PFSK-1 (cell line): ENCODE results near the gene SEC24D.

ENCODE experiments used
- FOXP2 ChIP-seq: optimal IDR thresholded peaks from 2 replicates; pipeline ENCODE3; 2011; ENCODE audit warnings: borderline replicate concordance, control low read depth, inconsistent platforms; ENCODE audit not compliant: insufficient read depth; ENCODE audit errors: extremely low read length, extremely low read depth
- POLR2AphosphoS5 ChIP-seq: IDR thresholded peaks from 2 replicates; pipeline ENCODE4 v1.6.1; 2012; ENCODE audit warnings: low read depth, mild to moderate bottlenecking, control low read depth, low read length, moderate library complexity
- SIN3A ChIP-seq: IDR thresholded peaks from 2 replicates; pipeline ENCODE4 v1.6.1; 2012; ENCODE audit warnings: mild to moderate bottlenecking, low read length, moderate library complexity, borderline replicate concordance; ENCODE audit not compliant: insufficient read depth
- TAF1 ChIP-seq: IDR thresholded peaks from 2 replicates; pipeline ENCODE4 v1.6.1; 2012; ENCODE audit warnings: low read length, control low read depth, borderline replicate concordance; ENCODE audit not compliant: insufficient read depth
- TF ChIP-seq, protein P1 (sequence below), 2 experiments: IDR thresholded peaks; 2 replicates each; pipeline versions ENCODE4 v1.6.1 to v1.8.0; 2011 to 2012; ENCODE audit warnings: low read depth in 2 of 2, low read length in 2 of 2, control low read depth in 1 of 2, inconsistent platforms in 1 of 2, mild to moderate bottlenecking in 1 of 2, moderate library complexity in 1 of 2; ENCODE audit not compliant: insufficient read depth in 1 of 2

Gene SEC24D

DNA sequence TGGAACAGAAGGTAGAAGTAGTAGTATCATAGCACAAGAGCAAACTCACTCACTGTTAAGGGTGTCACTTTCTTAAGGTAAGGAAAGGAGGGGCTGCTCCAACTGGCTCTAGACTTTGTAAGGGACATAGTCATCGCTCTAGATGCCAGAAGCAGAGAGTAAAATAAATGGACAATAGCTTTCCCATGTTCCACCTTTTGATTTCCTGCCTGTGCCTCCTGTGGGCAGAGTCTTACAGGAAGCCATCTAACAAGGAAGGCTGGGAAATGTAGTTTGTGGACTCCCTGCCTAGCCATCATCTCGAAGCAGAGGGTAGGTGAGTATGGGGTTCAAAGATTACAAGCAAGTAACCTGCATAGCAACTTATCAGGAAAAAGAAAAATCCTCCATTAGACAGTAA is 152.4 kb downstream of the SEC24D start:
- TF ChIP-seq SIN3A (no peak), POLR2AphosphoS5 (no peak), TAF1 (no peak), FOXP2 (no peak)
- TF ChIP-seq, protein P1, sequence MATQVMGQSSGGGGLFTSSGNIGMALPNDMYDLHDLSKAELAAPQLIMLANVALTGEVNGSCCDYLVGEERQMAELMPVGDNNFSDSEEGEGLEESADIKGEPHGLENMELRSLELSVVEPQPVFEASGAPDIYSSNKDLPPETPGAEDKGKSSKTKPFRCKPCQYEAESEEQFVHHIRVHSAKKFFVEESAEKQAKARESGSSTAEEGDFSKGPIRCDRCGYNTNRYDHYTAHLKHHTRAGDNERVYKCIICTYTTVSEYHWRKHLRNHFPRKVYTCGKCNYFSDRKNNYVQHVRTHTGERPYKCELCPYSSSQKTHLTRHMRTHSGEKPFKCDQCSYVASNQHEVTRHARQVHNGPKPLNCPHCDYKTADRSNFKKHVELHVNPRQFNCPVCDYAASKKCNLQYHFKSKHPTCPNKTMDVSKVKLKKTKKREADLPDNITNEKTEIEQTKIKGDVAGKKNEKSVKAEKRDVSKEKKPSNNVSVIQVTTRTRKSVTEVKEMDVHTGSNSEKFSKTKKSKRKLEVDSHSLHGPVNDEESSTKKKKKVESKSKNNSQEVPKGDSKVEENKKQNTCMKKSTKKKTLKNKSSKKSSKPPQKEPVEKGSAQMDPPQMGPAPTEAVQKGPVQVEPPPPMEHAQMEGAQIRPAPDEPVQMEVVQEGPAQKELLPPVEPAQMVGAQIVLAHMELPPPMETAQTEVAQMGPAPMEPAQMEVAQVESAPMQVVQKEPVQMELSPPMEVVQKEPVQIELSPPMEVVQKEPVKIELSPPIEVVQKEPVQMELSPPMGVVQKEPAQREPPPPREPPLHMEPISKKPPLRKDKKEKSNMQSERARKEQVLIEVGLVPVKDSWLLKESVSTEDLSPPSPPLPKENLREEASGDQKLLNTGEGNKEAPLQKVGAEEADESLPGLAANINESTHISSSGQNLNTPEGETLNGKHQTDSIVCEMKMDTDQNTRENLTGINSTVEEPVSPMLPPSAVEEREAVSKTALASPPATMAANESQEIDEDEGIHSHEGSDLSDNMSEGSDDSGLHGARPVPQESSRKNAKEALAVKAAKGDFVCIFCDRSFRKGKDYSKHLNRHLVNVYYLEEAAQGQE (IDR thresholded peaks at IDR 0.05; ENCODE audit: insufficient read depth in 1 of 2, low read depth in 2 of 2, low read length in 2 of 2) = no peak

- TF ChIP-seq FOXP2 = no peak
- no peak for TF ChIP-seq SIN3A
- TF ChIP-seq, protein P1 (IDR thresholded peaks at IDR 0.05; ENCODE audit: insufficient read depth in 1 of 2, low read depth in 2 of 2, low read length in 2 of 2) = no peak
- no peak for TF ChIP-seq POLR2AphosphoS5
- no peak for TF ChIP-seq TAF1
Measured at GRCh38 chr4:118682928-118683327, 153.0 kb downstream of the SEC24D start.

DNA sequence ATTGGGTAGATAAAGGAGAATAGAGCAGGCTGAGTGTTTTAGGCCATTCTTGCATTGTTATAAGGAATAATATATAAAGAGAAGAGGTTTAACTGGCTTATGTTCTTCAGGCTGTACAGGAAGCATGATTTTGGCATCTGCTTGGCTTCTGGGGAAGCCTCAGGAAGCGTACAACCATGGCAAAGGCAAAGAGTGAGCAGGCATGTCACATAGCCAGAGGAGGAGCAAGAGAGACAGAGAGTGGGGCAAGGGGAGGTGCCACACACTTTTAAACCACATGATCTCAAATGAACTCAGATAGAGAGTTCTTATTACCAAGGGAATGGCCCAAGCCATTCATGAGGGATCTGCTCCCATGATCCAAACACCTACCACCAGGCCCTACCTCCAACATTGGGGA is 155.1 kb downstream of the SEC24D start:
- no peak for TF ChIP-seq TAF1
- TF ChIP-seq POLR2AphosphoS5 = no peak
- no peak for TF ChIP-seq SIN3A
- no peak for TF ChIP-seq FOXP2

DNA sequence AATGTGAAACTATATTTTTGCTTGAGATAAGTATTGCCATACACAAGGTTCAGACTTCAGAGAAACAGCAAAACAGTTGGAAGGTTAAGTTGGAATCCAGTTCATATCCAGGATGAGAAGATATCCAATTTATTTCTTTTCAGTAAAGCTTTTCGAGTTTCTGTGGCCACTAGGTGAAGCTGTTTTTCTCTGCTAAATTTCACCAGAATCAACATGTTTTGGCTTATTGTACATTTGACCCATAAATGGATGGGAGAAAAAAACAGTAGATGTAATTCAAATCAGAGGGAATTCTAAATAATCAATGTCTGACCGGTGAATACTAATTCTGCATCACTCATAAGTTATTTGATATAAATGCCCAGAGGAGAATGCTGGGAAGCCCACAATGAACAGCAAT is 159.8 kb downstream of the SEC24D start:
- TF ChIP-seq, protein P1 (IDR thresholded peaks at IDR 0.05; ENCODE audit: insufficient read depth in 1 of 2, low read depth in 2 of 2, low read length in 2 of 2) = no peak
- TF ChIP-seq TAF1 = no peak
- no peak for TF ChIP-seq POLR2AphosphoS5
- no peak for TF ChIP-seq FOXP2
- TF ChIP-seq SIN3A = no peak
